ENCODE data around the gene TTC28.

DNA sequence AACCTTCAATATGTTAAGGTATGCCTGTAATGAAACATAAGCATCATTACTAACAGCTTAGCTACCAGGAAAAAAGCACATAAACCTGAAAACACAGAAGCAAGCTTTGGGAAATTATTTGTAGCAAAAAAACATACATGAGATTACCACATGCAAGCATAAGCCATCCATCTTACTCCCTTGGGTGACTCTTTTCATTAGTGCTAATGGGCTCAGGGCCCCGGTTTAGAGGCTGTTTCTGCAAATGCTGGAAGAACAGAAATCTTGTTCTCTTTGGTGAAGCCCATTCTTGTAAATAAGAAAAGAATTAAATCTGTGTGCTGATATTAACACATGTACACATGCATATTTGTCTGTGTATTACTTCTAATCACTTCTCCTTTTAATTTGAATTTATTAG lies 314.3 kb downstream of the TTC28 start:
- TF ChIP-seq, protein P1, sequence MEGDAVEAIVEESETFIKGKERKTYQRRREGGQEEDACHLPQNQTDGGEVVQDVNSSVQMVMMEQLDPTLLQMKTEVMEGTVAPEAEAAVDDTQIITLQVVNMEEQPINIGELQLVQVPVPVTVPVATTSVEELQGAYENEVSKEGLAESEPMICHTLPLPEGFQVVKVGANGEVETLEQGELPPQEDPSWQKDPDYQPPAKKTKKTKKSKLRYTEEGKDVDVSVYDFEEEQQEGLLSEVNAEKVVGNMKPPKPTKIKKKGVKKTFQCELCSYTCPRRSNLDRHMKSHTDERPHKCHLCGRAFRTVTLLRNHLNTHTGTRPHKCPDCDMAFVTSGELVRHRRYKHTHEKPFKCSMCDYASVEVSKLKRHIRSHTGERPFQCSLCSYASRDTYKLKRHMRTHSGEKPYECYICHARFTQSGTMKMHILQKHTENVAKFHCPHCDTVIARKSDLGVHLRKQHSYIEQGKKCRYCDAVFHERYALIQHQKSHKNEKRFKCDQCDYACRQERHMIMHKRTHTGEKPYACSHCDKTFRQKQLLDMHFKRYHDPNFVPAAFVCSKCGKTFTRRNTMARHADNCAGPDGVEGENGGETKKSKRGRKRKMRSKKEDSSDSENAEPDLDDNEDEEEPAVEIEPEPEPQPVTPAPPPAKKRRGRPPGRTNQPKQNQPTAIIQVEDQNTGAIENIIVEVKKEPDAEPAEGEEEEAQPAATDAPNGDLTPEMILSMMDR (tag by site-specific recombination; IDR thresholded peaks at IDR 0.05) = no peak
- no peak for TF ChIP-seq ZEB2 (tag by site-specific recombination; IDR thresholded peaks at IDR 0.05)
- TF ChIP-seq ZNF660 (tag by site-specific recombination; IDR thresholded peaks at IDR 0.05) = no peak
- TF ChIP-seq ZNF138 (tag by site-specific recombination; IDR thresholded peaks at IDR 0.05; ENCODE audit: borderline replicate concordance) = no peak
- TF ChIP-seq, protein P2, sequence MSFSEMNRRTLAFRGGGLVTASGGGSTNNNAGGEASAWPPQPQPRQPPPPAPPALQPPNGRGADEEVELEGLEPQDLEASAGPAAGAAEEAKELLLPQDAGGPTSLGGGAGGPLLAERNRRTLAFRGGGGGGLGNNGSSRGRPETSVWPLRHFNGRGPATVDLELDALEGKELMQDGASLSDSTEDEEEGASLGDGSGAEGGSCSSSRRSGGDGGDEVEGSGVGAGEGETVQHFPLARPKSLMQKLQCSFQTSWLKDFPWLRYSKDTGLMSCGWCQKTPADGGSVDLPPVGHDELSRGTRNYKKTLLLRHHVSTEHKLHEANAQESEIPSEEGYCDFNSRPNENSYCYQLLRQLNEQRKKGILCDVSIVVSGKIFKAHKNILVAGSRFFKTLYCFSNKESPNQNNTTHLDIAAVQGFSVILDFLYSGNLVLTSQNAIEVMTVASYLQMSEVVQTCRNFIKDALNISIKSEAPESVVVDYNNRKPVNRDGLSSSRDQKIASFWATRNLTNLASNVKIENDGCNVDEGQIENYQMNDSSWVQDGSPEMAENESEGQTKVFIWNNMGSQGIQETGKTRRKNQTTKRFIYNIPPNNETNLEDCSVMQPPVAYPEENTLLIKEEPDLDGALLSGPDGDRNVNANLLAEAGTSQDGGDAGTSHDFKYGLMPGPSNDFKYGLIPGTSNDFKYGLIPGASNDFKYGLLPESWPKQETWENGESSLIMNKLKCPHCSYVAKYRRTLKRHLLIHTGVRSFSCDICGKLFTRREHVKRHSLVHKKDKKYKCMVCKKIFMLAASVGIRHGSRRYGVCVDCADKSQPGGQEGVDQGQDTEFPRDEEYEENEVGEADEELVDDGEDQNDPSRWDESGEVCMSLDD (tag by site-specific recombination; IDR thresholded peaks at IDR 0.05) = no peak
- no peak for TF ChIP-seq ZNF830 (tag by site-specific recombination; IDR thresholded peaks at IDR 0.05; ENCODE audit: low read depth)
- TF ChIP-seq GLIS1 (tag by site-specific recombination; IDR thresholded peaks at IDR 0.05) = no peak
- no peak for TF ChIP-seq OSR2 (tag by site-specific recombination; IDR thresholded peaks at IDR 0.05)
- TF ChIP-seq ZNF76 (tag by site-specific recombination; IDR thresholded peaks at IDR 0.05; ENCODE audit: borderline replicate concordance, low read depth) = no peak
- no peak for TF ChIP-seq RBAK (tag by site-specific recombination; IDR thresholded peaks at IDR 0.05)

Measured in HEK293 (cell line).